Stimulated activated CD8-positive, alpha-beta memory T cell treated with anti-CD3 and anti-CD28 coated beads, Interleukin-4, amount 100 ng/mL, for 48 hours (primary cell): ENCODE results near the gene WDR7.

Experiments used
- DNase-seq: peaks from one replicate; pipeline ENCODE4 v3.0.0-alpha.2; 2020

The WDR7 gene

GRCh38 chr18:56723706-56724105, 72.5 kb downstream of the WDR7 start:
- no peak for DNase-seq

- no peak for DNase-seq
Measured at GRCh38 chr18:56726906-56727305, 75.7 kb downstream of the WDR7 start.

- peak; percentile 43 for DNase-seq
Measured at GRCh38 chr18:56727399-56727798, 76.2 kb downstream of the WDR7 start.

GRCh38 chr18:56728741-56729140, 77.6 kb downstream of the WDR7 start:
- DNase-seq: no peak

GRCh38 chr18:56738184-56738583, 87.0 kb downstream of the WDR7 start:
- no peak for DNase-seq

GRCh38 chr18:56739731-56740130, 88.6 kb downstream of the WDR7 start:
- DNase-seq: no peak

GRCh38 chr18:56740645-56741044, 89.5 kb downstream of the WDR7 start:
- no peak for DNase-seq

- DNase-seq: no peak
Measured at GRCh38 chr18:56741685-56742084, 90.5 kb downstream of the WDR7 start.

- DNase-seq: no peak
Measured at GRCh38 chr18:56743115-56743514, 92.0 kb downstream of the WDR7 start.

- no peak for DNase-seq
Measured at GRCh38 chr18:56747032-56747658, 96.0 kb downstream of the WDR7 start.

- no peak for DNase-seq
Measured at GRCh38 chr18:56747857-56748256, 96.7 kb downstream of the WDR7 start.

GRCh38 chr18:56748698-56749268, 97.6 kb downstream of the WDR7 start:
- no peak for DNase-seq

- no peak for DNase-seq
Measured at GRCh38 chr18:56756966-56757365, 105.8 kb downstream of the WDR7 start.

GRCh38 chr18:56770097-56770496, 118.9 kb downstream of the WDR7 start:
- no peak for DNase-seq

GRCh38 chr18:56770873-56771272, 119.7 kb downstream of the WDR7 start:
- no peak for DNase-seq

- DNase-seq: no peak
Measured at GRCh38 chr18:56775701-56776100, 124.5 kb downstream of the WDR7 start.

GRCh38 chr18:56787390-56787789, 136.2 kb downstream of the WDR7 start:
- DNase-seq: no peak

- peak; percentile 45 for DNase-seq
Measured at GRCh38 chr18:56789004-56789888, 138.1 kb downstream of the WDR7 start.

- DNase-seq: no peak
Measured at GRCh38 chr18:56789889-56790180, 138.7 kb downstream of the WDR7 start.

- DNase-seq: no peak
Measured at GRCh38 chr18:56795381-56795780, 144.2 kb downstream of the WDR7 start.

GRCh38 chr18:56799756-56800155, 148.6 kb downstream of the WDR7 start:
- no peak for DNase-seq

GRCh38 chr18:56803051-56803450, 151.9 kb downstream of the WDR7 start:
- DNase-seq: no peak

- no peak for DNase-seq
Measured at GRCh38 chr18:56804395-56804794, 153.2 kb downstream of the WDR7 start.

GRCh38 chr18:56807901-56808300, 156.7 kb downstream of the WDR7 start:
- DNase-seq: no peak
